NCI-H1092 treated with DMSO at 0.1 percent for 48 hours (cell line): ENCODE measurements around the gene PHACTR1.

Experiments used
- DNase-seq: peaks from one replicate; lab custom pipeline; 2025; lab: John Stamatoyannopoulos, UW

Gene PHACTR1

DNA sequence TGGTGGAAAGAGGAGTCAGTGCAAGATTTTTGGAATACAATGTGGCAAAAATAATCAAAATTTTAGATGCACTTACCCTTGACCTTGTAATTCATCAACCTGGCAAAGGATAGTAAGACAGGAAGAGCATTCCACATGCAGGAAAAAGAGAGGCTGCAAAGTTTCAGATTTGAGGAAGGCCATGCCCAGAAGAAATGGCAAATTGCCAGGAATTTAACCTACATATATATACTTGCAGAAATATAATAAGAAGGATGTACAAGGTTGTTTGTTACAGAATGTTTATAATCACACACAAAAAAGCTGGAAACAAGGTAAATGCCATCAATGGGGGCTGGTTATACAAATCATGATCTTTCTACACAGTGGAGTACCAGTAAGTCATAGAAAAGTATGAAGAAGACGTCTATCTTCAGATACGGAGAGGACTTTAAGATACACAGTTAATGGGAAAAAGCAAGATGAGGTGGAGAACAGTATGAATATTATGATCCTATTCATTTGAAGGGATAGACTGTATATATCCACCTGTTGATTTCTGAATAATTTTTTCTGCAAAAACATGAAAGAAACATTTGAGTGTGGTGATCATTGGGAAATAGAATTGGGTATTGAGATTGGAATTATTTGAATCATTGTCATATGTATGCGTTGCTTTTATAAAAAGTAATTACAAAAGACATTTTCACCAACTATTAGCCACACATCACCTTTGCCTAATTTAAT, 358.0 kb downstream of the PHACTR1 start:
- DNase-seq = no peak

DNA sequence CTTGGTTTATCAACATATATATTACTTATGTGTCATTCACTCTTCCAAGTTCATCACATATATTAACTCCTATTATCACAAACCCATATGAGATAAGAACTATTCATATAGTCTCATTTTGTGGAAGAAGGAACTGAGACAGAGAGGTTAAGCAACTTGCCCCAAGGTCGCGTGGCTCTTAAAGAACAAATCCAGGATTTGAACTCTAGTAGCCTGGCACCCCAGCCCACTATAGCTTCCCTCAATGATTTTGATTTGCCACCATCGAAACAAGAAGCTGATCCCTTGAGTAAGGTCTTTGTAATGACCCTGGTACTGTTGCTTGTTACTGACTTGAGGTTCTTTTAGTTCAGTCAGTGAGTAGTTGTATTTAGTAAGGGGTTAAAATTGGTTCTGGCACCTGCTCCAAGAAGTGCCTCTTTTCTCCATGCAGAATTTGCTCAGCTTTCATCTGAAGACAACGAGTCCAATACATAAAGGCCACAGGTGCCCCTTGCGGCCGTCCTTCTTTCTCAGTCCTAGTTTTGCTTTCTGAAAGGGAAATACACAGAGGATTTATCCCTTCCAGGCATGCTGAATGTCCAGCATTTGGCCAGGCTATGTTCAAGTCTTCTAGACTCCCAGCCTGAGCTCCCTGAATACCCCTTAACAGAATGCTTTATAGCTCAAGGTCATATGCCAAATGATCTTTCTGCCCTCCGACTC, 358.7 kb downstream of the PHACTR1 start:
- DNase-seq = no peak

DNA sequence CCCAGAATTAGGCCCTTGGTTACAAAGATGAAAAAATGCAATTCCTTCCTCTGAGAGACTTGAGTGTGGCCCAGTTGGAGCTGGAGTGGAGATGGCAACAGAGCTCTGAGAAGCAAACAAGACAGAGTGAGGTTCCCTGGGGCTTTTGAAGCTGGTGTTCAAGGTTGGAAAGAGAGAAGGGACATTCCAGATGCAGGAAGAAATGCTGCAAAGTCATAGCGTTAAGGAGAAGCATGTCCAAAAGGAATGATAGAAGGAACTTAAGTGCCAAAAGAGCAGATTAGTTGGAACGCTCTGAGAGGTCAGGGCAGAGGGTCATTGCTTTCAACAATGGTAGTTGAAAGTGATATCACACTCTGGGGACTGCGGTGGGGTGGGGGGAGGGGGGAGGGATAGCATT, 360.0 kb downstream of the PHACTR1 start:
- no peak for DNase-seq

DNA sequence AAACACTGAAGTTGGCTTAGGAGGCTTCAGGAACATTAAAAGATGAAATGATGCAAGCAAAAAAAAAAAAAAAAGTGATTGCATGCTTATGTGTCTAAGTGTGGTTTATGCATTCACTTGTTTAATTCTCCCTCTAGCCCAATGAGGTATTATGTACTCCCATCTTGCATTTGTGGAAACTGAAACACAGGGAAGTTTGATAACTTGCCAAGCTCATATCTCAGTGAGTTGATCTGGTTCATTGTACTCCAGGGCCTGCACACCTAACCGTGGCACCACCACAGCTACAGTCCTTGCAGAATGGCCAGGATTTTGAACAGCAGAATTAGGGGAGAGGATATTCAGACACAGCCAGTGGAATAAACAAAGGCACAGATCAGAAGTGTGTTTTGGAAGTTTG, 360.6 kb downstream of the PHACTR1 start:
- DNase-seq = no peak

- DNase-seq = no peak
Observed at GRCh38 chr6:13079096-13079723, 362.6 kb downstream of the PHACTR1 start.

- no peak for DNase-seq
Observed at GRCh38 chr6:13080462-13081188, 364.1 kb downstream of the PHACTR1 start.

DNA sequence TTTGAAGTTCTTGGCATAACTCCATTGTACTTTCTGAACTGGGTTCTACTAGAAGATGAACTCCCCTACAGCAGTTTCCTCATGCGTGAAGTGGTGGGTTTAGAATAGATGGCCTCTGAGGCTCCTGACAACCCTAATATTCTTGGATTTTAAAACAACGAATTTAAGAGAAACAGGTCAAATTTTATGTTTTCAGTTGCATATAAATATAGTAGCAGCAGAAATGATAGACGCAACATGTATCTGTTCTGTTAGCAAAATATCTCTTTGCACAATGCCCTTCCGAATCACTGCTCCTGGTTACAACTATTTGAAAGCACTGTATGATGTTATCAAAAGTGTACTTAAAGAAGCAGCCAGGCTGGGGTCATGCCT, 364.6 kb downstream of the PHACTR1 start:
- DNase-seq = no peak

- DNase-seq = no peak
Observed at GRCh38 chr6:13089296-13089994, 372.9 kb downstream of the PHACTR1 start.

DNA sequence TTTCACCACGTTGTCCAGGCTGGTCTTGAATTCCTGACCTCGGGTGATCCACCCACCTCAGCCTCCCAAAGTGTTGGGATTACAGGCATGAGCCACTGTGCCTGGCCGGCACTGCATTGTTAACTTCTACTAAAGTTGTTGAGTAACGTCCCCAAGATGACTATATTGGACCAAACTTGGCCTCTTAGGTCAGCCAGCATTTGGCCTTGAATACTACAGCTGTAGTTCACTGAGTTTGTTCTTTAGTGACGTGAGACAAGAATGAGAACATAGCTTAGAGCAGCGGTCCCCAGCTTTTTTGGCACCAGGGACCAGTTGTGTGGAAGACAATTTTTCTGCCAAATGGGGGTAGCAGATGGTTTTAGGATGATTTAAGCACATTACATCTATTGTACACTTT, 374.6 kb downstream of the PHACTR1 start:
- DNase-seq = no peak

DNA sequence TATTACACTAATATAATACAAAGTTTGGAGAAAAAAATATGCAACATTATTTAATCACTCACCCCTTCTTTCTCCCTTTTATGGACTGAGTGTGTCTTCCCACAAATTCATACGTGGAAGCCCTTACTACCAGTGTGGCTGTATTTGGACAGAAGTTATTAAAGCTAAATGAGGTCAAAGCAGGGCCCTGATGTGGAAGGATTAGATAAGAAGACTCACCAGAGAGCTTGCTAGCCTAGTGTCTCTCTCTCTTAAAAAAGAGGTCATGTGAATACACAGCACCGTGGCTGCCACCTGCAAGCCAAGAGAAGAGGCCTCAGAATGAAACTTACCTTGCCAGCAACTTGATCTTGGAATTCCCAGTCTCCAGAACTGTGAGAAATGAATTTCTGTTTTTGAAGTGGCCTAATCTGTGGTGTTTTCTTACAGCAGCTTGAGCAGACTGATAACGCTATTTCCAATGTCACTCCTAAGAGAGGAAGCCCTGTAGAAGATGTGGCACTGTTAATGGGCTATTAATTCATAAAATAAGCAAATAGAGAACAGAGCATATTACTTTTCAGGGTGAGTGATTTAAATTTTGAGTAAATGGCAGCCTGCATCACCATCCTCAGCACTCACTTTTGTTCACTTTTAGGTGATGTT, 378.3 kb downstream of the PHACTR1 start:
- DNase-seq = no peak

DNA sequence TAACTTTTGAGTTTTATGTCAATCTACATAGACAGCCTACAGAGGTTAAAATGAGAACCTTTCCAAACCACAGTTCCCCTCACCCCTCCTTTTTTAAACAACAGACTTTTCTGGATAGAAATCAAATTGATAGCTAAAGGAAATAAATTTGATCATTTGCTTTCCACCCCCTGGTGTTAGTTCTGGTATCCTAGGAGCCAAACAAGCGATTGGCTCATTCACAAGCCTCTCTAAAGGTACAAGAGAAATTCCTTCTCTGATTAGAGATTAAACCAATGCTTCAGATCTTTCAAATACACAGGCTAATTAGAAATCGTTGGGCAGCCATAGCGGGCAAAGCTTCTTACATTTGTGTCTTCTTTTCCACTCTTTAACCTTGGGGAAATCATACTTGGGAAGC, 379.5 kb downstream of the PHACTR1 start:
- no peak for DNase-seq

DNA sequence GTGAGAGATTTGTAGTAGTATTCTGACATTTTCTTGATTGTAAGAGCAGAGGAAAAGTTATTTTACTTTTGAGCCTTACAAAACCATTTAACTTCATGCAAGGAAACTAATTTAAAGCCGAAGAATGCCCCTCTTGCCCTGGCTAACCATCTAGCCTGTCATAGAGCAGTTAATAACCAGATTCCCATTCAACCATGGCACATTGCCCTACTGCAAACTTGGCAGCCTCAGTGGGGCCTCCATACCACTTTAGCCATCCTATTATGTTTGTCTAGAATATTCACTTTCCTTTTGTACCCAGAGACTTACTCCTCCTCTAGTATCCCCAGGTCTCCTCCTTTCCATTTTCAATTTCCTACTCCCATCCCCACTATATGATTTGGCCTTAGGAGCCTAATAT, 380.9 kb downstream of the PHACTR1 start:
- no peak for DNase-seq

- DNase-seq = no peak
Observed at GRCh38 chr6:13098006-13098405, 381.4 kb downstream of the PHACTR1 start.

DNA sequence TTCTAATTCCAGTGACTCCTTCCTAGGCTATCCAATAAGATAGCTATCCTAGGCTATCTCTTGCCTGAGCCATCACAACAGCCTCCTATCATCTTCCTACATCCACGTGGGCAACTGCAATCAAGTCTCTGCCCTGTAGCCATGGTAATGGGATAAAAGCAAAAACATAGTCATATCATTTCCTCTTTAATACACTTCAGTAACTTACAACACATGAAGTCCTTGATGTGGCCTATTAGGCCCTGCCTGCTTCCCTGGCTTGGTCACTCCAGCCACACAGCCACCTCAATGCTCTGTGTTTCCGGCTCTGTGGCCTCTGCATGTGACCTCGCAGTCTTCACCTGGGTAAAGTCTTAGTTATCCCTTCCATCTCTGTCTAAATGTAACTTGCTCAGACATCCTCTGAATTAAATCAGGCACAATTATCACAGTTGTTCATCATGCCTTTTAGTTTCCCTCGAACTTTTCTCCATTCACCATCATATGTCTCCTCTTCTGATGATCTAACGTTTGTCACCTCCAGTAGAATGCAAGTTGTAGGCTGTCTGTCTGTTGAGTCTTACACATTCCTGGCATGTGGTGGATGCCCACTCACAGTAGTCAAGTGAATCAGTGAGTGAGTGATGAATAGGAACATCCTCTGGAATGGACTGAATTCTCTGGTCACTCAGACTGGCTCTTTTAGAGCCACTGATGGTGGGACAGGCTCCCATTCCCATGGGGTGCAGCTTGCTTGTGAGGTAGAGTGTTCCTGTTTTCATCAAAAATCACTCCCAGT, 382.4 kb downstream of the PHACTR1 start:
- DNase-seq = no peak

- DNase-seq = no peak
Observed at GRCh38 chr6:13099771-13100170, 383.2 kb downstream of the PHACTR1 start.

GRCh38 chr6:13101409-13101808, 384.8 kb downstream of the PHACTR1 start:
- no peak for DNase-seq

- no peak for DNase-seq
Observed at GRCh38 chr6:13101985-13102384, 385.4 kb downstream of the PHACTR1 start.

- no peak for DNase-seq
Observed at GRCh38 chr6:13103169-13103568, 386.6 kb downstream of the PHACTR1 start.

DNA sequence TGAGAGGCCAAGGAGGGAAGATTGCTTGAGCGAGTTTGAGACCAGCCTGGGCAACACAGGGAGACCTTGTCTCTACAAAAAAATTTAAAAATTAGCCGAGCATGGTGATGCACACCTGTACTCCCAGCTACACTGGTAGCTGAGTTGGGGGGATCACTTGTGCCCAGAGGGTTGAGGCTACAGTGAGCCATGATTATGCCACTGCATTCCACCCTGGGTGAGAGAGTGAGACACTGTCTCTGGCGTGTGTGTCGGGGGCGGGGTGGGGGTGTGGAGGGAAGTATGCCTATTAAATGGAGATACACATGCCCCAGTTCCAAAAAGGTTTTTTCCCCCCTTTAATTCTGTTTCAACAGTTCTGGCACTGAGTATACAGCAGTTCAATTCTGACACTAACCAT, 388.6 kb downstream of the PHACTR1 start:
- no peak for DNase-seq

DNA sequence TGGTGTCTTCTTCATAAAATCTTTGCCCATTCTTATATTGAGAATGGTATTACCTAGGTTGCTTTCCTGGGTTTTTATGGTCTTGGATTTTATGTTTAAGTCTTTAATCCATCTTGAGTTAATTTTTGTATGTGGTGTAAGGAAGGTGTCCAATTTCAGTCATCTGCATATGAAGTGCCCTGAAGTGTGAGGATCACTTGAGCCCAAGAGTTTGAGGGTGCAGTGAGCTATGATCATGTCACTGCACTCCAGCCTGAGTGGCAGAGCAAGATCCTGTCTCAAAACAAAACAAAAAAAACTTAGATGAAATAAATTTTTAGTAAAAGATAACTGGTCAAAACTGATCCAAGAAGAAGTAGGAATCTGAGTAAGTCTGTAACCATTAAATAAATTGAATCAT, 396.4 kb downstream of the PHACTR1 start:
- no peak for DNase-seq

DNA sequence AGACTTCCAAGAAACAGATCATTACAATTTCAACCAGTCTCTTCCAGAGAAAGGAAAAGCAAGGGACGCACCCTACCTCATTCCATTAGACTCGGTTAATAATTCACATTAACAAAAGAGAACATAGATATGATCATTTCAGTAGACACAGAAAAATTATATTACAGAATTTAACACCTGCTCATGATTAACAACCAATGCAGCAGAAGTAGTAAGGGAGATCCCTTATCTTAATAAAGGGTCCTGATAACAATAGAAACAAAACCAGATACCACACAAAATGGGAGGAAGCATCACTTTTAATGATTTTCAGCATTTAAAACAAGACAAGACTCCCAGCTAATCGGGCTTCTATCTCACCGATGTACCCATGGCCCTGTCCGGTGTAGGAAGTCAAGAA, 396.8 kb downstream of the PHACTR1 start:
- no peak for DNase-seq
